ENCODE results near the gene CDH4.

The CDH4 gene

GRCh38 chr20:61510778-61511330, 258.8 kb downstream of the CDH4 start:
- DNase-seq (ENCODE audit: low read depth) = no peak
- TF ChIP-seq CTCF (IDR thresholded peaks at IDR 0.05; ENCODE audit: control insufficient read depth, extremely low read depth, insufficient read depth) = no peak
- H3K4me3 ChIP-seq (ENCODE audit: low read depth, low read length) = no peak overlapping the region

GRCh38 chr20:61512475-61512874, 260.4 kb downstream of the CDH4 start:
- TF ChIP-seq CTCF (IDR thresholded peaks at IDR 0.05; ENCODE audit: control insufficient read depth, extremely low read depth, insufficient read depth) = no peak
- no peak overlapping the region for H3K4me3 ChIP-seq (ENCODE audit: low read depth, low read length)
- no peak for DNase-seq (ENCODE audit: low read depth)

GRCh38 chr20:61513124-61514017, 261.3 kb downstream of the CDH4 start:
- H3K4me3 ChIP-seq (ENCODE audit: low read depth, low read length) = no peak overlapping the region
- TF ChIP-seq CTCF (IDR thresholded peaks at IDR 0.05; ENCODE audit: control insufficient read depth, extremely low read depth, insufficient read depth) = no peak
- DNase-seq (ENCODE audit: low read depth) = no peak

GRCh38 chr20:61514018-61514365, 261.9 kb downstream of the CDH4 start:
- no peak for TF ChIP-seq CTCF (IDR thresholded peaks at IDR 0.05; ENCODE audit: control insufficient read depth, extremely low read depth, insufficient read depth)
- no peak overlapping the region for H3K4me3 ChIP-seq (ENCODE audit: low read depth, low read length)
- no peak for DNase-seq (ENCODE audit: low read depth)

GRCh38 chr20:61514396-61514795, 262.3 kb downstream of the CDH4 start:
- no peak overlapping the region for H3K4me3 ChIP-seq (ENCODE audit: low read depth, low read length)
- DNase-seq (ENCODE audit: low read depth) = no peak
- TF ChIP-seq CTCF (IDR thresholded peaks at IDR 0.05; ENCODE audit: control insufficient read depth, extremely low read depth, insufficient read depth) = no peak

- no peak overlapping the region for H3K4me3 ChIP-seq (ENCODE audit: low read depth, low read length)
- TF ChIP-seq CTCF (IDR thresholded peaks at IDR 0.05; ENCODE audit: control insufficient read depth, extremely low read depth, insufficient read depth) = no peak
- no peak for DNase-seq (ENCODE audit: low read depth)
These were observed 262.9 kb downstream of the CDH4 start for GRCh38 chr20:61514805-61515505.

Data from LNCaP clone FGC (cell line).